ENCODE measurements around the gene IL17REL. TPM values are rescaled to one million over a fixed set of nuclear protein-coding genes. Genes with fewer than 3 reads are reported as not detected.

Gene IL17REL
- total RNA-seq, 1 experiment from 2014 or later: not detected

- intact Hi-C loops (cut with micrococcal nuclease; ENCODE audit: unreplicated experiment): no loop called here
- no peaks in the 10 kb centered on the region for H3K27me3 Mint-ChIP-seq (ENCODE audit: insufficient read depth, unreplicated experiment)
- DNase-seq: peak in 1 of 2 experiments; percentile 44
- H3K9me3 Mint-ChIP-seq (ENCODE audit: unreplicated experiment): no peaks in the 10 kb centered on the region
- no peak overlapping the region for H3K4me3 Mint-ChIP-seq (ENCODE audit: unreplicated experiment)
- H3K36me3 ChIP-seq (ENCODE audit: control insufficient read depth, insufficient read depth, low read length): peaks cover 4% of the 10 kb centered on the region
- BruUV-seq (replicated peaks): no TSS peak
- no peaks in the 10 kb centered on the region for H3K27me3 ChIP-seq (replicated peaks; ENCODE audit: control insufficient read depth, insufficient read depth, low read length)
- no peaks in the 10 kb centered on the region for H3K9me3 ChIP-seq
- CTCF ChIA-PET: no interaction called here
- POLR2A ChIA-PET: no interaction called here
- no peak overlapping the region for H3K4me3 ChIP-seq (ENCODE audit: low read depth, low read length)
- peaks cover 54% of the 10 kb centered on the region for H3K4me1 ChIP-seq
- peaks cover 64% of the 10 kb centered on the region for H3K36me3 Mint-ChIP-seq (ENCODE audit: insufficient read depth, unreplicated experiment)
- TF ChIP-seq, protein P1, sequence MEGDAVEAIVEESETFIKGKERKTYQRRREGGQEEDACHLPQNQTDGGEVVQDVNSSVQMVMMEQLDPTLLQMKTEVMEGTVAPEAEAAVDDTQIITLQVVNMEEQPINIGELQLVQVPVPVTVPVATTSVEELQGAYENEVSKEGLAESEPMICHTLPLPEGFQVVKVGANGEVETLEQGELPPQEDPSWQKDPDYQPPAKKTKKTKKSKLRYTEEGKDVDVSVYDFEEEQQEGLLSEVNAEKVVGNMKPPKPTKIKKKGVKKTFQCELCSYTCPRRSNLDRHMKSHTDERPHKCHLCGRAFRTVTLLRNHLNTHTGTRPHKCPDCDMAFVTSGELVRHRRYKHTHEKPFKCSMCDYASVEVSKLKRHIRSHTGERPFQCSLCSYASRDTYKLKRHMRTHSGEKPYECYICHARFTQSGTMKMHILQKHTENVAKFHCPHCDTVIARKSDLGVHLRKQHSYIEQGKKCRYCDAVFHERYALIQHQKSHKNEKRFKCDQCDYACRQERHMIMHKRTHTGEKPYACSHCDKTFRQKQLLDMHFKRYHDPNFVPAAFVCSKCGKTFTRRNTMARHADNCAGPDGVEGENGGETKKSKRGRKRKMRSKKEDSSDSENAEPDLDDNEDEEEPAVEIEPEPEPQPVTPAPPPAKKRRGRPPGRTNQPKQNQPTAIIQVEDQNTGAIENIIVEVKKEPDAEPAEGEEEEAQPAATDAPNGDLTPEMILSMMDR (IDR thresholded peaks at IDR 0.05; ENCODE audit: insufficient read depth in 1 of 2, low read depth in 1 of 2, low read length in 1 of 2, severe bottlenecking in 1 of 2, unreplicated experiment in 1 of 2): no peak
- no peaks in the 10 kb centered on the region for H3K4me1 Mint-ChIP-seq (ENCODE audit: low read depth, unreplicated experiment)
- H3K27ac Mint-ChIP-seq (ENCODE audit: unreplicated experiment): no peak overlapping the region
These were observed 46.4 kb downstream of the IL17REL start for GRCh38 chr22:49966041-49966773.

- ChIA-PET POLR2A (no interaction called here), CTCF (no interaction called here)
- H3K4me1 Mint-ChIP-seq (ENCODE audit: low read depth, unreplicated experiment): no peaks in the 10 kb centered on the region
- TF ChIP-seq, protein P1 (IDR thresholded peaks at IDR 0.05; ENCODE audit: insufficient read depth in 1 of 2, low read depth in 1 of 2, low read length in 1 of 2, severe bottlenecking in 1 of 2, unreplicated experiment in 1 of 2): no peak
- DNase-seq: peak in 1 of 2 experiments; percentile 35
- H3K27me3 Mint-ChIP-seq (ENCODE audit: insufficient read depth, unreplicated experiment): no peaks in the 10 kb centered on the region
- H3K4me3 ChIP-seq (ENCODE audit: low read depth, low read length): no peak overlapping the region
- H3K9me3 ChIP-seq: no peaks in the 10 kb centered on the region
- no peaks in the 10 kb centered on the region for H3K27me3 ChIP-seq (replicated peaks; ENCODE audit: control insufficient read depth, insufficient read depth, low read length)
- H3K27ac Mint-ChIP-seq (ENCODE audit: unreplicated experiment): peak overlapping the region; percentile 39
- no TSS peak for BruUV-seq (replicated peaks)
- no peak overlapping the region for H3K4me3 Mint-ChIP-seq (ENCODE audit: unreplicated experiment)
- peaks cover 60% of the 10 kb centered on the region for H3K36me3 Mint-ChIP-seq (ENCODE audit: insufficient read depth, unreplicated experiment)
- H3K4me1 ChIP-seq: peaks cover 50% of the 10 kb centered on the region
- peaks cover 4% of the 10 kb centered on the region for H3K36me3 ChIP-seq (ENCODE audit: control insufficient read depth, insufficient read depth, low read length)
- H3K9me3 Mint-ChIP-seq (ENCODE audit: unreplicated experiment): no peaks in the 10 kb centered on the region
- intact Hi-C loops (cut with micrococcal nuclease; ENCODE audit: unreplicated experiment): no loop called here
These were observed 47.2 kb downstream of the IL17REL start for GRCh38 chr22:49965091-49966040.

Data from Caco-2 (cell line).